ENCODE results near the gene HOXD1. TPM values are rescaled to one million over a fixed set of nuclear protein-coding genes. Genes with fewer than 3 reads are reported as not detected.

HOXD1 gene
- total RNA-seq, 1 donor from 2014 or later, result not detected

GRCh38 chr2:176184749-176185148 lies 3.7 kb upstream of the HOXD1 start:
- no peak overlapping the region for H3K4me3 Mint-ChIP-seq (ENCODE audit: unreplicated experiment)
- no peak overlapping the region for H3K27ac Mint-ChIP-seq (ENCODE audit: unreplicated experiment)
- peaks cover 15% of the 10 kb centered on the region for H3K4me1 Mint-ChIP-seq (ENCODE audit: low read depth)
- H3K36me3 Mint-ChIP-seq (ENCODE audit: low read depth), result peaks cover 2% of the 10 kb centered on the region
- peaks cover 63% of the 10 kb centered on the region for H3K27me3 Mint-ChIP-seq (ENCODE audit: low read depth)
- peaks cover 10% of the 10 kb centered on the region for H3K9me3 Mint-ChIP-seq (ENCODE audit: low read depth)
- DNase-seq (ENCODE audit: low spot score), result no peak
- TF ChIP-seq CTCF (IDR thresholded peaks at IDR 0.05), result no peak

- DNase-seq (ENCODE audit: low spot score), result no peak
- Mint-ChIP-seq H3K4me1 (ENCODE audit: low read depth) (peaks cover 17% of the 10 kb centered on the region), H3K27me3 (ENCODE audit: low read depth) (peaks cover 63% of the 10 kb centered on the region), H3K36me3 (ENCODE audit: low read depth) (peaks cover 2% of the 10 kb centered on the region), H3K4me3 (ENCODE audit: unreplicated experiment) (no peak overlapping the region), H3K9me3 (ENCODE audit: low read depth) (peaks cover 10% of the 10 kb centered on the region), H3K27ac (ENCODE audit: unreplicated experiment) (no peak overlapping the region)
- TF ChIP-seq CTCF (IDR thresholded peaks at IDR 0.05), result no peak
These were observed 2.4 kb upstream of the HOXD1 start for GRCh38 chr2:176186024-176186423.

DNA sequence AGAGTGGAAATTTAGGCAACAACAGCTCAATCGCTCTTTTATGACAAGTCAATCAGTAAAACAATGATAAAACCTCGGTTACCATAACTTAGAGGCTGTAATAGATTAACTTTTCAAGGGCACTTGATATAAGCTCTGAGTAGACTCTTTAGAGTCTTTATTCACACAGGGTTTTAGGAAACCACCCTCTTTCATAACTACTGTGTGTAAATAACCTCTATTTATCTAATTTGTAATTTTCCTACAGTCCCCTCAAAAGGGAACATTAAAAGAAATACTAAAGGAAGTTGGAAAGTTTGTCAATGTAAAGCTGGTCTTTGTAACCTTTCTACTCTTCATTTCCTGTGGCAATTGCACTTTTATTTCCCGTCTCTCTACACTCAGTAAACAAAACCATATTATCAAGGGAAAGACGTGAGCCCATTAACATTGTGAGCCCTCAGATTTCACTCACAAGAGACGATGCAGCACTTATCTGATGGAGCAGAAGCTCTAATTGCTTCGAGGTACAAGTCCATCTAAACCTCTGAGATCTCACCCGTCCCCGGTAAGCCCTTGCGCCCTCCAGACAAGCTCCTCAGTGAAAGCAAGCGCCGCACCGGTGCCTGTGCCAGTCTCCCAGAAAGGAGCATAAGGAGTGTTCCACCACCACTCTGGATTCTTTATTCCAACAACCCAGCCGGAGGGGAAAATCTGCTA lies 1.1 kb upstream of the HOXD1 start:
- Mint-ChIP-seq H3K27me3 (ENCODE audit: low read depth) (peaks cover 72% of the 10 kb centered on the region), H3K27ac (ENCODE audit: unreplicated experiment) (no peak overlapping the region)

GRCh38 chr2:176188774-176189680 lies 559 bp downstream of the HOXD1 start:
- H3K4me3 Mint-ChIP-seq (ENCODE audit: unreplicated experiment), result peak overlapping the region; percentile 25
- no peak for DNase-seq (ENCODE audit: low spot score)
- peaks cover 72% of the 10 kb centered on the region for H3K27me3 Mint-ChIP-seq (ENCODE audit: low read depth)
- H3K36me3 Mint-ChIP-seq (ENCODE audit: low read depth), result peaks cover 2% of the 10 kb centered on the region
- no peak overlapping the region for H3K27ac Mint-ChIP-seq (ENCODE audit: unreplicated experiment)
- peaks cover 17% of the 10 kb centered on the region for H3K4me1 Mint-ChIP-seq (ENCODE audit: low read depth)
- no peak for TF ChIP-seq CTCF (IDR thresholded peaks at IDR 0.05)
- peaks cover 10% of the 10 kb centered on the region for H3K9me3 Mint-ChIP-seq (ENCODE audit: low read depth)

More for the DNA sequence above, 1.1 kb upstream of the HOXD1 start:
- Mint-ChIP-seq H3K4me3 (ENCODE audit: unreplicated experiment) (peak overlapping the region; percentile 62), H3K36me3 (ENCODE audit: low read depth) (peaks cover 2% of the 10 kb centered on the region), H3K4me1 (ENCODE audit: low read depth) (peaks cover 17% of the 10 kb centered on the region), H3K9me3 (ENCODE audit: low read depth) (peaks cover 10% of the 10 kb centered on the region)
- TF ChIP-seq CTCF (IDR thresholded peaks at IDR 0.05), result no peak
- DNase-seq (ENCODE audit: low spot score), result no peak
